ENCODE results near the gene DGKH. TPM values are rescaled to one million over a fixed set of nuclear protein-coding genes. Genes with fewer than 3 reads are reported as not detected.
"Not testable (repeated sequence)": the region's sequence is repeated elsewhere in the genome, so short reads cannot be mapped to it uniquely, and the experiment has no call there.

DGKH gene
- total RNA-seq, 1 experiment from 2014 or later, result 5.0 TPM

- DNase-seq (ENCODE audit: low read depth), result not testable (repeated sequence)
These were observed 114.9 kb downstream of the DGKH start for GRCh38 chr13:42163338-42163737.

- DNase-seq (ENCODE audit: low read depth), result not testable (repeated sequence)
These were observed 115.5 kb downstream of the DGKH start for GRCh38 chr13:42163910-42164309.

- no peak for DNase-seq (ENCODE audit: low read depth)
These were observed 116.2 kb downstream of the DGKH start for GRCh38 chr13:42164557-42165125.

- no peak for DNase-seq (ENCODE audit: low read depth)
These were observed 120.0 kb downstream of the DGKH start for GRCh38 chr13:42168496-42168895.

GRCh38 chr13:42170029-42170428 lies 121.6 kb downstream of the DGKH start:
- DNase-seq (ENCODE audit: low read depth), result no peak

GRCh38 chr13:42173789-42174343 lies 125.4 kb downstream of the DGKH start:
- DNase-seq (ENCODE audit: low read depth), result no peak

- peak; percentile 81 for DNase-seq (ENCODE audit: low read depth)
These were observed 126.1 kb downstream of the DGKH start for GRCh38 chr13:42174344-42175162.

GRCh38 chr13:42176294-42176693 lies 127.8 kb downstream of the DGKH start:
- no peak for DNase-seq (ENCODE audit: low read depth)

GRCh38 chr13:42177189-42177588 lies 128.7 kb downstream of the DGKH start:
- DNase-seq (ENCODE audit: low read depth), result no peak

GRCh38 chr13:42181381-42181953 lies 133.0 kb downstream of the DGKH start:
- DNase-seq (ENCODE audit: low read depth), result no peak

- no peak for DNase-seq (ENCODE audit: low read depth)
These were observed 140.6 kb downstream of the DGKH start for GRCh38 chr13:42189061-42189460.

GRCh38 chr13:42190529-42190928 lies 142.1 kb downstream of the DGKH start:
- no peak for DNase-seq (ENCODE audit: low read depth)

GRCh38 chr13:42211704-42212464 lies 163.4 kb downstream of the DGKH start:
- peak; percentile 26 for DNase-seq (ENCODE audit: low read depth)

- no peak for DNase-seq (ENCODE audit: low read depth)
These were observed 166.0 kb downstream of the DGKH start for GRCh38 chr13:42214446-42214845.

- peak; percentile 52 for DNase-seq (ENCODE audit: low read depth)
These were observed 167.4 kb downstream of the DGKH start for GRCh38 chr13:42215578-42216421.

GRCh38 chr13:42216422-42216735 lies 167.9 kb downstream of the DGKH start:
- no peak for DNase-seq (ENCODE audit: low read depth)

- no peak for DNase-seq (ENCODE audit: low read depth)
These were observed 170.1 kb downstream of the DGKH start for GRCh38 chr13:42218576-42218975.

- DNase-seq (ENCODE audit: low read depth), result no peak
These were observed 170.6 kb downstream of the DGKH start for GRCh38 chr13:42219051-42219450.

- DNase-seq (ENCODE audit: low read depth), result no peak
These were observed 171.4 kb downstream of the DGKH start for GRCh38 chr13:42219876-42220275.

GRCh38 chr13:42221121-42221765 lies 172.8 kb downstream of the DGKH start:
- DNase-seq (ENCODE audit: low read depth), result no peak

GRCh38 chr13:42223681-42224080 lies 175.2 kb downstream of the DGKH start:
- no peak for DNase-seq (ENCODE audit: low read depth)

Data from M059J (cell line).